HT-29 (cell line): ENCODE results near the gene GABBR2. TPM values are rescaled to one million over a fixed set of nuclear protein-coding genes. Genes with fewer than 3 reads are reported as not detected.
"Not testable (repeated sequence)": the region's sequence is repeated elsewhere in the genome, so short reads cannot be mapped to it uniquely, and the experiment has no call there.

Experiments
- DNase-seq: peaks from one replicate; pipeline ENCODE4 v3.0.0-alpha.2; 2015; ENCODE audit warnings: low spot score
- total RNA-seq: library from RNA; depleted of rRNA; stranded (reverse); fragments of >200 nt; shearing (Covaris generic); gene quantifications from 2 replicates; pipeline ENCODE4 v1.2.3, GENCODE V29; 2014

The GABBR2 gene
- total RNA-seq, 1 experiment from 2014 or later = not detected

DNA sequence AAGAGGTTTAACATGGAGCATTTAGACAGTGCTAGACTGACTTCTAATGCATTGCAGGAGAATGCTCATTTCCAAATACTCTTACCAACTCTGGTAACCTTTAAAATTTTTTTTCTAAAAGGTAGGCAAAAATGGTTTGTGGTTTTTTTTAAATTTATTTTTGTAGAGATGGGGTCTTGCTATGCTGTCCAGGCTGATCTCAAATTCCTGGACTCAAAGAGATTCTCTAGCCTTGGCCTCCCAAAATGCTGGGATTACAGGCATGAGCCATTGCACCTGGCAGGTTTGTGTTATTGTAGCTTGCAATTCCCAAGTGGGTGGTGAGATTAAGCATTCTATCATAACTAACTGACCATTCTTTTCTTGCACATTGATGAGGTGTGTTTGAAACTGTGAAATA lies 410.3 kb downstream of the GABBR2 start:
- no peak for DNase-seq

- DNase-seq = no peak
Observed at GRCh38 chr9:98295824-98296223, 412.9 kb downstream of the GABBR2 start.

DNA sequence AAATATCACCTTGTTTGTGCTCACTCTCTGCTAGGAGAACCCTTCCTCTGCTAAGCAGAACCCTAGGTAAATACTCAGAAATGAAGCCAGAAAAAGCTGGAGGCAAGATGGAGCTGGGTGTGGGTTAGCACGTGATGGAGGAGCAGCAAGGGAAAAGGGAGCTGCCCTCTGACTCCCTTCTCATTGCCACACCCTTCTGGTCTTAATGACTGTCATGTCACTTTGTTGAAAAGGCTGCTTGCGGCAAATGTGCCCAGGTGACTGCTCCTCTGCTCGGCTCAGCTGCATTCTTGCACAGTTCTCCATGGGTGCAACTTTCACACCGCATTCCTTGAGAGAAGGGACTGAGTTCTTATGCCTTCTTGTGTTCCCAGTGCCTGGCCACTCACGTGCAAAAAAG lies 416.9 kb downstream of the GABBR2 start:
- no peak for DNase-seq

DNA sequence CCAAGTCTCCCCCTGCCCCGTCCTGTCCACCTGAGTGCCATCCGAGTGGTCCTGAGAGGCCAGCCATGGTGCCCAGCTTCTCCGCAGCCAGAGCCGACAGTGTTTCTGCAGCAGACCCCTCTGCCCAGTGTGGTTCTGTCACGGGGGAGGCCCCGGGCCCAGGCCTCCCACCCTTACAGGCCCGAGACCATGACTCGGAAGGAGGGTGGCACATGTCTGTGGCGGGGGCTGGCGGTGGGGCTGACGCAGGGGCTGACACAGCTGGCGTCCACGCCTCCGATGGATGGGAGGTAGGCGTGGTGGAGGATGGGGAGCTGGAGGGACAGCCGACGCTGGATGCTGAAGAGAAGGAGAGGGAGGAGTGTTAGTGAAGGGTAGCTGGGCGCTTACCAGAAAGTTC lies 418.3 kb downstream of the GABBR2 start:
- no peak for DNase-seq

- no peak for DNase-seq
Observed at GRCh38 chr9:98289614-98290201, 419.0 kb downstream of the GABBR2 start.

DNA sequence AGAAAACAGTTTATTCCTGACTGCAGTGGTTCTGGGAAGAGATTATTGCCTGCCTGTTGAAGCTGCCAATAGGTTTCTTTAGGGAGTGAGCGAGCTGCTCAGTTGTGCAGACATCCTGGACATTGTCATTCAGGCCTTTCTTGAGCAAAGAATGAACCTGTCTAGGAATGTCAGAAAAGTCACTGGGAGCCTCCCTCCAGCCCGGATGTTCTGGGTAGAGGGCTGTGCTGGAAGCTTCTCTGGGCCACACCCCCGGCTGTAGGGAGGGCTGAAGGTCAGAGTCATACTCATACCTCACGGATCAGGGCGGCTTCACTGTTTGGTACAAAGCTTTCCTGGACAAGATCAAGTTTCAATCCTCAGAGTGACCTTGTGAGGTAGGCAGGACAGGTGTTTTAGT lies 419.9 kb downstream of the GABBR2 start:
- no peak for DNase-seq

GRCh38 chr9:98287384-98287783 lies 421.4 kb downstream of the GABBR2 start:
- peak; percentile 15 for DNase-seq

DNA sequence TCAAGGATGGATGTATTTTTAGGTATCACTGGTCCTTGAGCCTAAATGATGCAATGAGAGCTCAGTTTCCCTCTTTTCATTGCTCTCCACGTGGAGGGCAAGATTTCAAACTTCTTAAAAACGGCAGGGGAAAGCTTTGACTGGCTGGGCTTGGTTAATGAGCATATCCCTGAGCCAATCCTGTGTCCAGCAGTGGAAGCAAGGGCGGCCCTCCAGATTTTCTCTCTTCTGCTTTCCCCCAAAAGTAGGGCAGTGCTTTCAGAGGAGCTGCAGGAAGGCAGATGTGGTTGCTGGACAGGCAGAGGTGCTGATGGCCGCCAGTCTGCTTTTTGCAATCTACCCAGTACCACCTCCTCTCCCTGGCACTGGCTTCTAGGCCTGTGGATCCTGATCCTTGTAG lies 423.3 kb downstream of the GABBR2 start:
- DNase-seq = no peak

DNA sequence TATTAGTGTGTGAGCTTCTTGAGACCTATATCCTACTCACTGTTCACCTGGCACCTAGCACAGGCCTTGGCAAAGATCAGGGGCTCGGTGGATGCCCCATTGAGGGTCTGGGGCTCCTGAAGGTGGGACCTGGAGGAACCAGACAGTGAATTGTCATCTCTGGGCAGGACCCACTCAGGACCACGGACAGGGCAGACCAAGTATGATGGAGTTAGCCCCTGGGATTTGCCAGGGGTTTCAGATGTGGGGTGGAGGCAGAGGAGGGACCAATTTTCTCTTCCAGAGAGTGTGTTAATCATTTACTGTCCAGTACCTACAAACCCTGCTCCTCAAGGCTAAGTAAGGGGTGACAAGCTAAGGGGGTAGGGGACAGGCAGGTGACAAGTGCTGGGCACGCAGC lies 424.0 kb downstream of the GABBR2 start:
- DNase-seq = no peak

- not testable (repeated sequence) for DNase-seq
Observed at GRCh38 chr9:98283143-98283542, 425.6 kb downstream of the GABBR2 start.

DNA sequence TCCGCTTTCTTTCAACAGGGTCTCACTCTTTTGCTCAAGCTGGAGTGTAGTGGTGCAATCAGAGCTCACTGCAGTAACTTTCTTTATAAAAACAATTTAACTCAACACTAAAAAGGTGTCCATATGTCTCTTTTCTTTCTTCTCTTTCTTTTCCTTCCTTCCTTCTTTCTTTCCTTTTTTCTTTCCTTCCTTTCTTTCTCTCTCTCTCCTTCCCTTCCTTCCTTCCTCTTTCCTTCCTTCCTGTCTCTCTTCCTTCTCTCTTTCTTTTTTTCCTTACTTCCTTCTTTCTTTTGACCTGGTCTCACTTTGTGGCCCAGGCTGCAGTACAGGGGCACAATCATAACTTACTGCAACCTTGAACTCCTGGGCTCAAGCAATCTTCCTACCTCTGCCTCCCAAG lies 427.5 kb downstream of the GABBR2 start:
- DNase-seq = no peak

DNA sequence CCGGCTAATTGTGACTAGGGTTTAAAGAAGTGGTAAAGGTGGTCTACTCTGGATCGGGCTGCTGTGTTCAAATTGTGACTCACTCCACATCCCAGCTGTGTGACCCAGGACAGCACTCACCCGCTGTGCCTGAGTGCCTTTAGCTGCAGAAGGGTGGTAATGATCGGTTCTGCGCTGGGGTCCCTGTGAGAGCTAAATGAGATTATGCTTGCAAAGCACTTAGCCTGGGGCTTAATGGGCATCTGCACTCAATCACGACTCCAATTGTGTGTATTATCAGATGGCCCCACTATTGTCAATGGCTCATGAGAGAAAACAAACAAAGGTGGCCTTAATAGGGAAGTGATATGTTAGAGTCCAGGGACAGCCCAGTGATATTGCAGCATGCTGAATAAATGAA lies 428.2 kb downstream of the GABBR2 start:
- DNase-seq = no peak

GRCh38 chr9:98280162-98280561 lies 428.6 kb downstream of the GABBR2 start:
- DNase-seq = no peak

DNA sequence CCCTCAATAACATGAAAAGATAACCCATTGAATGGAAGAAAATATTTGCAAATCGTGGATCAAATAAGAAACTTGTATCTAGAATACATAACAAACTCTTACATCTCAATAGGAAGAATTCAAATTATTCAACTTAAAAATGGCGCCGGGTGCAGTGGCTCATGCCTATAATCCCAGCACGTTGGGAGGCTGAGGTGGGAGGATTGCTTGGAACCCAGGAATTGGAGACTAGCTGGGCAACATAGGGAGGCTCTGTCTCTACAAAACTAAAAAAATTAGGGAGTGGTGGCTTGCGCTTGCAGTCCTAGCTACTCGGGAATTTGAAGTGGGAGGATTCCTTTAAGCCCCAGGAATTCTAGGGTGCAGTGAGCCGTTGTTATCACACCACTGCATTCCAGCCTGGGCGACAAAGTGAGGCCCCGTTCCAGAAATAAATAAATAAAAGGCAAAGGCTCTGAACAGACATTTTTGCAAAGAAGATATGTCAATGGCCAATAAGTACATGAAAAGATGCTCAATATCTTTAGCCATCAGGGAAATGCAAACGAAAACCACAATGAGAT lies 431.7 kb downstream of the GABBR2 start:
- DNase-seq = no peak

GRCh38 chr9:98275159-98275558 lies 433.6 kb downstream of the GABBR2 start:
- no peak for DNase-seq

DNA sequence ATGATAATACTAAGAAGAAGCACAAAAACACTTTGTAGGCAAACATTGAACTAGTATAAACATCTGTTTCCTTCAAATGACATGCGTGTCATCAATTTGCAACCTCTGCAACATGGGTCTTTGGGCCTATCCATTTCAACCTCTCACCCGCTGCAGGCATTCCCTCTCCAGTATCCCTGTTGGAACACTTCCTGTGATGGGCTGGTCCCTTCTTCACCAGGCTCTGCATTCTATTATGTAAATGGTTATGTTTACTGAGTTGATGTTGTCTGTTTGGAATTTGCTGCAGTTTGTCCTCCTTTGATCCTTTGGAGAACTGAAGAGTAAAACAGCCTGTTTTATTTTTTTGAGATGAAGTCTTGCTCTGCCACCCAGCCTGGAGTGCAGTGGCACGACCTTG lies 436.7 kb downstream of the GABBR2 start:
- DNase-seq = no peak

- DNase-seq = no peak
Observed at GRCh38 chr9:98271479-98271878, 437.3 kb downstream of the GABBR2 start.

GRCh38 chr9:98270284-98270683 lies 438.5 kb downstream of the GABBR2 start:
- DNase-seq = not testable (repeated sequence)

DNA sequence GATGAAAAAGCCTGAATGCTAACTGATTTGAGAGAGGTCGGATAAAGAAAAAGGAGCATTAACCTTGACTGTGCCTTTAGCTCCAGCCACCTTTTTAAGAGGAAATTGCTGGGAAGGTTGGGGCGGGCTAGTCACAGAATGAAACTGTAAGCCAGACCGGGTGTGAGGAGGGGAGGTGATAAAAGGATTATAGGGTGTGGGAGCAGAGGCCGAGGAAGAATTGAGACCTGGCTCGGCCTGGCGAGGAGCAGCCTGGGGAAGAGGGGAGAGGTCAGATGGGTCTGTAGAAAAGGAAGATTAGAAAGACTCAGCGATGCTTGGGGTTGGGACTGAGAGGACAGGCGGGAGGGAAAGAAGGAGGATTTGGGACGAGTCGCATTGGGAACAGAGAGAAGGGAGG lies 439.1 kb downstream of the GABBR2 start:
- DNase-seq = not testable (repeated sequence)

DNA sequence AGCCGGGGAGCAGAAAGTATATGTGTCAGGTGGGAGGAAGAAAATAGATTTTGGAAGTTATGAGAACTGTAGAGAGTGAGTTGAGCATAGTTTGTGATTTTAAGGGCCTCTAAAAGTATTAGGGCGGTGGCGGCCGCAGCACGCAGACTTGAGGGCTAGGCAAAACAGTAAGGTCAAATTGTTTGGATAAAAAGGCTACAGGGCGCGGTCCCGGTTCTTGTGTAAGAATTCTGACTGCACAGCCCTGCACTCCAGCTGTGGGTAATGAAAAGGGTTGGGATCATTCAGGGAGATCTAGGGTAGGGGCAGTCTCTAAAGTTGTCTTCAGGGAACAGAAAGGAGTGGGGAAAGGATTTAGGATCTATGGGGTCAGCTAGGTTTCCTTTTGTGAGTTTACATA lies 441.2 kb downstream of the GABBR2 start:
- not testable (repeated sequence) for DNase-seq

DNA sequence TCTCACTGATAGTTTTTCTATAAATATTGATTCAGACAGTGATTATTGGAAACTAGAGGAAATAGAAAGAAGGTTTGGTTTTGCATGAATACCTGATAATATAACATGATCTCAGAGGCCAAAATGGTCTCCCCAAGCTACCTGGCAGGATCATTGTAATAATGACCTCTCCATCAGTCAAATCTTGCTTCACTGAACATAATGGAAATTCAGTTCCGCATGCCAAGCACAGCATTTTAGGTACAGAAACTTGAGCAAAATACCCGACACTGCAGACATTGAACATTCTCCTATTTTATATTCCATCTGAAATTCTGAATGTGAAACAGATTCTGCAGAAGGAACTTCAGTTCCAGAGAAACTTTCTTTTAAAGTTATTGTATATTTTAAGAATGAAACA lies 444.2 kb downstream of the GABBR2 start:
- no peak for DNase-seq

- DNase-seq = peak; percentile 85
Observed at GRCh38 chr9:98263482-98264357, 445.0 kb downstream of the GABBR2 start.

DNA sequence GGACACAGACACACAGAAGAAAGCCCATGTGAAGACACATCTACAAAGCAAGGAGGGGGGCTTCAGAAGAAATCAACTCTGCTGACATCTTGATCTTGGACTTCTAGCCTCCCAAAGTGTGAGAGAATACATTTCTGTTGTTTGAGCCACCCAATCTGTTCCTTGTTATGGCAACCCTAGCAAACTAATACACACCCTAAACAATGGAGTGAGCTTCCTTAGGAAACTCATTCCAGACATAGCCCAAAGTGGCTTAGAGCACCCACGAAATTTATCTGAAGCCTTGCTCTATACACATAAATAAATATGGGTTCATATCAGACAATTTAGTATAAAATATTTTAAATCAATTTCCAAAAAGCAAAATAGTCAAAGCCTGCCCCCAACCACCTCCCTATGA lies 445.7 kb downstream of the GABBR2 start:
- no peak for DNase-seq
